Transverse colon (tissue), 4 donors: ENCODE measurements around the gene EBF3. TPM values are rescaled to one million over a fixed set of nuclear protein-coding genes. Genes with fewer than 3 reads are reported as not detected.

Experiments used
- DNase-seq: peaks from one replicate; pipeline ENCODE4 v3.0.0-alpha.2; 2019
- H3K27ac ChIP-seq, 4 donors: fragments of 200-600 bp; sonication (generic); 2 replicates each; pipeline ENCODE4 v1.5.1; 2016 to 2018; ENCODE audit warnings: inconsistent platforms in 4 of 4
- H3K27me3 ChIP-seq: fragments of 200-600 bp; sonication (generic); 2 replicates; pipeline ENCODE4 v1.5.1; 2017; ENCODE audit warnings: inconsistent platforms
- H3K36me3 ChIP-seq, 4 donors: fragments of 200-600 bp; sonication (generic); 2 replicates each; pipeline ENCODE4 v1.5.1; 2017 to 2019; ENCODE audit warnings: inconsistent platforms in 4 of 4
- H3K4me1 ChIP-seq, 4 donors: fragments of 200-600 bp; sonication (generic); 2 replicates each; pipeline ENCODE4 v1.5.1; 2017 to 2020; ENCODE audit warnings: inconsistent platforms in 4 of 4
- H3K4me3 ChIP-seq, 4 donors: fragments of 200-600 bp; sonication (generic); 1 replicate in 1 of 4; 2 replicates in 3 of 4; pipeline versions ENCODE4 v1.5.1 to v1.6.1; 2017 to 2019; ENCODE audit warnings: inconsistent platforms in 4 of 4
- H3K9me3 ChIP-seq, 2 donors: fragments of 200-600 bp; sonication (generic); 2 replicates each; pipeline ENCODE4 v1.5.1; 2017 to 2019; ENCODE audit warnings: inconsistent platforms in 2 of 2
- EP300 ChIP-seq: sonication (generic); formaldehyde crosslinking; IDR thresholded peaks from one replicate; pipeline ENCODE4 v1.6.1; 2017; ENCODE audit warnings: antibody characterized with exemption, low read depth
- POLR2A ChIP-seq: fragments of 450-650 bp; IDR thresholded peaks from one replicate; pipeline ENCODE4 v1.6.1; 2016; ENCODE audit warnings: antibody characterized with exemption, mild to moderate bottlenecking, moderate library complexity
- POLR2AphosphoS5 ChIP-seq, 3 donors: sonication (generic); formaldehyde crosslinking; IDR thresholded peaks; one replicate each; pipeline ENCODE4 v1.6.1; 2016; ENCODE audit warnings: antibody characterized with exemption in 3 of 3
- WGBS, 2 donors: methylation state at CpG; one replicate each; pipeline ENCODE4 v1.1.5; 2018; ENCODE audit warnings: low coverage in 1 of 2; 5-methylcytosine and 5-hydroxymethylcytosine counted together
- in situ Hi-C, 4 donors: fragments of 200-750 bp; cut with MboI; loops; one replicate each; pipeline versions ENCODE4 v1.15.0 to v1.15.1; 2017; ENCODE audit warnings: low sequenced_read_pairs in 3 of 4, low pct_ligation_motif_present in 1 of 4, low pct_unique_long_range_greater_than_20kb in 1 of 4
- intact Hi-C: fragments of 100-400 bp; cut with DNase I; formaldehyde crosslinking; loops from one replicate; pipeline ENCODE4 v1.15.1; 2023; ENCODE audit warnings: low total_unique reads
- total RNA-seq, 4 donors: library from RNA; depleted of rRNA; stranded (reverse); fragments of >200 nt; gene quantifications; one replicate each; pipeline ENCODE4 v1.1.0, GENCODE V29; 2016
- TF ChIP-seq, protein P1 (sequence below), 5 experiments: fragments of 200-600 bp in 3 of 5; fragments of 450-650 bp in 2 of 5; sonication (generic) in 3 of 5; IDR thresholded peaks; 1 replicate in 2 of 5; 2 replicates in 3 of 5; pipeline ENCODE4 v1.5.1; 2016 to 2017; ENCODE audit warnings: antibody characterized with exemption in 5 of 5, inconsistent platforms in 3 of 5, mild to moderate bottlenecking in 2 of 5, moderate library complexity in 1 of 5

EBF3 gene
- total RNA-seq, 4 donors from 2014 or later, result 0.37 to 6.6 (median 1.0) TPM

DNA sequence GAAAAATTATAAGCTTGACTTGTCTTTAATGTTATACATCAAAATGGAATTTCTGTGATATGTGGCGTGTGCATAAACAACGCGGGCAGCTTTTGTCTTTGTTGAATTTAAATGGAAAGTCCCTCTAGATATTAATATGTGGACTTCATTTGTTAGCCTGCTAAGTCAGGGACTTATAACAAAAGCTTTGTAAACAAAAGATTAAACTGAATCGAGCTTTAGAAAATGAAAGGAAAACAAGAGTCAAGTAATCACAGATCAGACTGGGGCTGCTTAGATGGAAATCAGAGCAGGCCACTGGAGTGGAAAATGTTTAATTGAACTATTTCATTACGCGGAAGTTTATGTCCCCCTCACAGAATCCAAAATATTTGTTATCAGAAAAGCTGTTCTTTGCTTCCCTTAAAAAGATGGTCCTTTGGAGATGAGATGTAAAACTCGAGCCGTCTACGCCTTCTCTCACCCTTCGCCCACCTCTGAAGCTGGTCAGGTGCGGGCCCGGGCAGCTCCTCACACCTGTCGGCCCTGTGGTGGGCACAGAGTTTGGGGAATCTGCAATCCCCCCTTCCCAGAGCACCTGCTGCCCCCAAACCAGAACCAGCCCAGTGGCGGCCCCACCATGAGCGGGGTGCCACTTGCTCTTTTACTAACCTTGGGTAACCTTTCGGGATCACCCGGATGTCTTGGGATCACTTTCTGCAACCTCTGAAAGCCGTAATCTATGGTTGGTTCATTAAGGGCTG lies 116.2 kb downstream of the EBF3 start:
- H3K27ac ChIP-seq, result no peak overlapping the region
- no peaks in the 10 kb centered on the region for H3K27me3 ChIP-seq
- H3K36me3 ChIP-seq, result no peaks in the 10 kb centered on the region
- H3K9me3 ChIP-seq, result no peaks in the 10 kb centered on the region
- H3K4me3 ChIP-seq, result no peak overlapping the region
- in situ Hi-C loops (no loop called here), intact Hi-C loops (no loop called here)
- DNase-seq, result no peak
- TF ChIP-seq EP300, result no peak
- no peak for TF ChIP-seq POLR2AphosphoS5 (IDR thresholded peaks at IDR 0.05)
- TF ChIP-seq POLR2A, result no peak
- TF ChIP-seq, protein P1, sequence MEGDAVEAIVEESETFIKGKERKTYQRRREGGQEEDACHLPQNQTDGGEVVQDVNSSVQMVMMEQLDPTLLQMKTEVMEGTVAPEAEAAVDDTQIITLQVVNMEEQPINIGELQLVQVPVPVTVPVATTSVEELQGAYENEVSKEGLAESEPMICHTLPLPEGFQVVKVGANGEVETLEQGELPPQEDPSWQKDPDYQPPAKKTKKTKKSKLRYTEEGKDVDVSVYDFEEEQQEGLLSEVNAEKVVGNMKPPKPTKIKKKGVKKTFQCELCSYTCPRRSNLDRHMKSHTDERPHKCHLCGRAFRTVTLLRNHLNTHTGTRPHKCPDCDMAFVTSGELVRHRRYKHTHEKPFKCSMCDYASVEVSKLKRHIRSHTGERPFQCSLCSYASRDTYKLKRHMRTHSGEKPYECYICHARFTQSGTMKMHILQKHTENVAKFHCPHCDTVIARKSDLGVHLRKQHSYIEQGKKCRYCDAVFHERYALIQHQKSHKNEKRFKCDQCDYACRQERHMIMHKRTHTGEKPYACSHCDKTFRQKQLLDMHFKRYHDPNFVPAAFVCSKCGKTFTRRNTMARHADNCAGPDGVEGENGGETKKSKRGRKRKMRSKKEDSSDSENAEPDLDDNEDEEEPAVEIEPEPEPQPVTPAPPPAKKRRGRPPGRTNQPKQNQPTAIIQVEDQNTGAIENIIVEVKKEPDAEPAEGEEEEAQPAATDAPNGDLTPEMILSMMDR (IDR thresholded peaks at IDR 0.05), result no peak
- WGBS, 2 donors, result 75 to 86% methylated on average over 7 to 18 of the region's 18 CpGs
- H3K4me1 ChIP-seq, result peaks cover 0 to 3% (median under 1%) of the 10 kb centered on the region in 4 donors

DNA sequence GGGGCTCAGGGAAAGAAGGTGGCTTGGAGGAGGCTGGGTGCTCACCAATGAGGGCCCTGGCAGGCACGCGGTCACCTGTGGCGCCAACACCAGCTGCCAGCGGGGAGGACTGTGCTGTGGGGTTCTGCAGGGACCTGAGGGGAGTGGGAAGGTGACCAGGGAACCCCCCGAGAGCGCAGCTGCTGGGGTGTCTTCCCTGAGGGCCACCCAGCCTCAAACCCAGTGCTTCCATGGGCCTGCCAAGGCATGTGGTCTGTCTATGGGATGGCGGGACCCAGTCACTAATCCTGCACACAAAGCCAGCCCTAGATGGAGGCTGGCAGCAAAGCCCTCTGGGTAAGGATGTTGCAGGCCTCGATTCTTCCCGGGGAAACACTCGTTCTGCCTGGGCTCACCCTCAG lies 117.1 kb downstream of the EBF3 start:
- H3K27ac ChIP-seq, result no peak overlapping the region
- no peaks in the 10 kb centered on the region for H3K4me1 ChIP-seq
- 85% methylated on average over 9 of the region's 10 CpGs; no CpG with 5 or more reads in 1 of the 2 donors for WGBS, 2 donors
- no peak for TF ChIP-seq POLR2AphosphoS5 (IDR thresholded peaks at IDR 0.05)
- TF ChIP-seq, protein P1 (IDR thresholded peaks at IDR 0.05), result no peak
- TF ChIP-seq POLR2A, result no peak
- TF ChIP-seq EP300, result no peak
- no peak for DNase-seq
- no peaks in the 10 kb centered on the region for H3K9me3 ChIP-seq
- in situ Hi-C loops, result no loop called here
- intact Hi-C loops, result no loop called here
- H3K36me3 ChIP-seq, result no peaks in the 10 kb centered on the region
- H3K27me3 ChIP-seq, result no peaks in the 10 kb centered on the region
- H3K4me3 ChIP-seq, result no peak overlapping the region

DNA sequence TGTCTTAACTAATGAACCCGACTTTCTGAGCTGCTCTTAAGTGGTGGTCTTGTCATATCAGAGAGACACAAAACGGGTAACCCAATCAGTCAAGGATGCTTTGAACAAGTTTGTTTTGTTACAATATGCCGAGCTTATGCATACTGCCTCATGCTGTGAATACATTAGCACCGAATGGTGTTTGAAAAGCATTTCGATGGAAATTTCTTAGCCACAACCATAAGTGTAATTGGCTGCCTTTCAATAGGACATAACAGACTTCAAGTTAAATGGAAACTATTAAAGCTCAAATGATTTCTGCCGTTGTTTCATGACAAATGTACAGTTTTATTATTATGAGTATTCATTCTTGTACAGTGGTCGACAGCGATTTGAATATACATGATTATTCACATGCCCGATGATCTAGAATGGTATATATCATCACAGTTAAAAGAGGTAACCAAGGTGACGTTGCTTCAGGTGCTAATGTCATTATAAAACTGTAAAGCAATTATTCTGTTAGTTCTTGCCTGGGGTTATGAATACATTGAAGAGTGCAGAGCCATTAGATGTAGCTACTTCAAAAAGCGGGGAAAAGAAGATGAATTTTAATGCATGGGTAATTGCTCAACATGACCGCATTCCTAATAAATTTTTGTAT lies 118.8 kb downstream of the EBF3 start:
- H3K4me3 ChIP-seq, result no peak overlapping the region
- H3K4me1 ChIP-seq, result no peaks in the 10 kb centered on the region
- intact Hi-C loops, result no loop called here
- TF ChIP-seq, protein P1 (IDR thresholded peaks at IDR 0.05), result no peak
- no peak for TF ChIP-seq EP300
- TF ChIP-seq POLR2A, result no peak
- TF ChIP-seq POLR2AphosphoS5 (IDR thresholded peaks at IDR 0.05), result no peak
- H3K36me3 ChIP-seq, result no peaks in the 10 kb centered on the region
- no peak overlapping the region for H3K27ac ChIP-seq
- no peak for DNase-seq
- H3K9me3 ChIP-seq, result no peaks in the 10 kb centered on the region
- no peaks in the 10 kb centered on the region for H3K27me3 ChIP-seq
- in situ Hi-C loops, result no loop called here
- WGBS, 2 donors, result 83 to 84% methylated on average over 12 of the region's 12 CpGs

DNA sequence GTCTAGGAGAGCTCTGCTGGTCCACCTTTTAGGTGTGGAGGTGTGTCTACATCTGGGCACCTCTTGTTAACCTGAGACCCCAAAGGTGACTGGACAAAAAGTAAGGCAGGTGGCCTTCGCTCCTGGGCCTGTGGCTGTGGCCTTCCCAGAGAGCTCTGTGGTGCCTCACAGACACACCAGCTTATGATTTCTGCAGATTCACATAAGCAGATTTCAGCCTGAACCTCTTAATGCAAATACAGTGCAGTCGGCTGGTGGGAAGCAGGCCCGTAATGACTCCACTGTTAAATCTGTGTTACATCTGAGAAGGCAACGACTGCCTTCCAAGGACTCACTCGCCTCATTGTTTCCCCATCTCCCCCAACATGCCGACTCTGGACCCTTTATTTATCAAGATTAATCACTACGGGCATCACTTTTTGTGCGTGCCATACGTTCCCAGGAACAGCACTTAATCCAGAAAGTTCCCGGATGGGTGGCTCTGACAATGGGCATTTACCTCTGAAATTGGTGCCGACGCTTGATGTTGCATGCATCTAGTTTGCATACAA lies 119.8 kb downstream of the EBF3 start:
- TF ChIP-seq POLR2A (no peak), EP300 (no peak), POLR2AphosphoS5 (IDR thresholded peaks at IDR 0.05) (no peak)
- TF ChIP-seq, protein P1 (IDR thresholded peaks at IDR 0.05), result no peak
- intact Hi-C loops, result no loop called here
- WGBS, 2 donors, result 87 to 90% methylated on average over 8 to 12 of the region's 12 CpGs

More for the DNA sequence above, 119.8 kb downstream of the EBF3 start:
- no peaks in the 10 kb centered on the region for H3K4me1 ChIP-seq
- H3K27me3 ChIP-seq, result no peaks in the 10 kb centered on the region
- no peaks in the 10 kb centered on the region for H3K36me3 ChIP-seq
- no peak overlapping the region for H3K27ac ChIP-seq
- in situ Hi-C loops, result no loop called here
- no peaks in the 10 kb centered on the region for H3K9me3 ChIP-seq
- no peak for DNase-seq
- no peak overlapping the region for H3K4me3 ChIP-seq
